Brain (organoid and tissue), 1 donor: ENCODE results near the gene SPANXC. TPM values are rescaled to one million over a fixed set of nuclear protein-coding genes. Genes with fewer than 3 reads are reported as not detected.

Source experiments
- polyA plus RNA-seq: library from polyadenylated mRNA; stranded (reverse); fragments of 350-450 nt; fragmentation: Illumina TruSeq; extraction: RNeasy Lipid Tissue Mini Kit (QIAGEN cat#74804); gene quantifications from one replicate; pipeline ENCODE4 v1.2.3, GENCODE V29; 2015; ENCODE audit warnings: low read depth, low replicate concordance; ENCODE audit not compliant: insufficient read depth

Gene SPANXC
- polyA plus RNA-seq, 1 donor from 2014 or later = not detected

Other genes with a start within 250 kb of the SPANXC start
- not detected for gene SPANXB1, start 239.9 kb downstream of the SPANXC start, polyA plus RNA-seq
- gene LDOC1, start 65.4 kb downstream of the SPANXC start, polyA plus RNA-seq = 199 TPM